Mucosa of descending colon (tissue), 3 donors: ENCODE measurements around the gene CACNB1. TPM values are rescaled to one million over a fixed set of nuclear protein-coding genes. Genes with fewer than 3 reads are reported as not detected.

Experiments used
- ATAC-seq: fragments of 200-7000 bp; cut with Tn5 transposase; one replicate; pipeline ENCODE4 v1.9.1; 2020; ENCODE audit warnings: mild to moderate bottlenecking, moderate library complexity
- DNase-seq, 3 donors: peaks; one replicate each; pipeline ENCODE4 v3.0.0-alpha.2; 2020
- H3K36me3 ChIP-seq: fragments of 200-600 bp; one replicate; pipeline ENCODE4 v1.8.0; 2021; ENCODE audit warnings: low read depth, mild to moderate bottlenecking
- H3K4me1 ChIP-seq: fragments of 200-600 bp; one replicate; pipeline ENCODE4 v1.8.0; 2021; ENCODE audit warnings: low read depth, mild to moderate bottlenecking
- H3K4me3 ChIP-seq: fragments of 200-600 bp; one replicate; pipeline ENCODE4 v1.8.0; 2021; ENCODE audit warnings: mild to moderate bottlenecking
- H3K9me3 ChIP-seq: fragments of 200-600 bp; one replicate; pipeline ENCODE4 v1.8.0; 2021; ENCODE audit warnings: mild to moderate bottlenecking
- intact Hi-C, 2 donors: fragments of 100-400 bp; cut with DNase I in 1 of 2; cut with micrococcal nuclease in 1 of 2; formaldehyde crosslinking; loops; one replicate each; pipeline versions ENCODE4 v1.11.0 to v1.11.1; 2022; cut with DNase I, micrococcal nuclease
- total RNA-seq, 3 donors: library from RNA; stranded (reverse); fragmentation: NEBNext Ultra II Directional in 2 of 3; extraction: Animal tissue kit (Norgen Biotek cat#: 25700) in 2 of 3; gene quantifications; one replicate each; pipeline versions ENCODE4 v1.2.1 to v1.2.4, GENCODE V29; 2021 to 2023
- TF ChIP-seq, protein P1 (sequence below): fragments of 200-600 bp; IDR thresholded peaks from one replicate; pipeline ENCODE4 v1.8.0; 2022; ENCODE audit warnings: antibody characterized with exemption, mild to moderate bottlenecking
- donor health status: DM: no; HTN: no; CAD: no; lungs with moderate emphysema.
- donor health status: DM: no; HTN: no; CAD: no.
- donor health status: DM: no; HTN: yes; CAD: no.

The CACNB1 gene
- total RNA-seq, 3 donors from 2014 or later: 16.8 to 24.3 (median 20.1) TPM

DNA sequence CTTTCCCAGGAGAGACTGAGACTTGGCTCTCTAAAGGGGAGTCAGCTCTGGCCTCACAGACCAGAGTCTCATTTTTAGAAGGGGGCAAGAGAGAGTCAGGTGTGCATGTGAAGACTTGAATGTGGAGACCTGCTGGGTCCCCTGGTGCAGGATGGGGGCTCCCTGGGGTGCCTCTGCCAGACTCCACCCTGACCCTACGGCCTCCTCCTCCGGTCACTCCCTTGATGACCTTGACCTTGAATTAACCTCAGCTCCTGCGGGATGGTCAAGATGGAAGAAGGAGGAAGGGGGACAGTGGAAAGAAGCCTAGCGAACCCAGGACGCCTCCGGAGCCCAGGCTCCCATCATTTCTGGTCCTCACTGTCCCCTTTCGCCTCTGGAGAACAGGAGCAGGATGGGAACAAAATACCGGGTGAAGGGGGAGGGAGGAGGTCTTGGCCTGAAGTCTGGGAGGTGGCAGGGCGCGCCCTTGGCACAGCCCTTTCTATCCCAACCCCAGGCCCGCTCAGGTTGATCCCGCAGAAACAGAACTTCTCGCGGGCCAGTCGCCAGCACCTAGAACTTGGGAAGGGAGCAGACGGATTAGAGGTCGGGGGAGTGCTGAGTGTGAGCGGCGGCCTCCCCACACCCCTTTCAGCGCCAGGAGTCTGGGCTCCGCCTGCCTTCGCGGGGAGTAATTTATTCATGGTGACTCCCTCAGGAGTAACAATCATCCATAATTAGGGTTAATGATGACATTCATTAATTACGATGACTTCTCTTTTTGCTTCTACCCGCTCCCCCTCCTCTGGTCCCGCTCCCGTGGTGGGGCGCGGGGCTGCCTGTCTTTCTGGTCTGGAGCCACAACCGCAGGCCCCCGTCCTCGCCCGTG lies 26.7 kb upstream of the CACNB1 start:
- ATAC-seq (no peak), DNase-seq (peak in 1 of 3 donors; percentile 27)
- TF ChIP-seq, protein P1, sequence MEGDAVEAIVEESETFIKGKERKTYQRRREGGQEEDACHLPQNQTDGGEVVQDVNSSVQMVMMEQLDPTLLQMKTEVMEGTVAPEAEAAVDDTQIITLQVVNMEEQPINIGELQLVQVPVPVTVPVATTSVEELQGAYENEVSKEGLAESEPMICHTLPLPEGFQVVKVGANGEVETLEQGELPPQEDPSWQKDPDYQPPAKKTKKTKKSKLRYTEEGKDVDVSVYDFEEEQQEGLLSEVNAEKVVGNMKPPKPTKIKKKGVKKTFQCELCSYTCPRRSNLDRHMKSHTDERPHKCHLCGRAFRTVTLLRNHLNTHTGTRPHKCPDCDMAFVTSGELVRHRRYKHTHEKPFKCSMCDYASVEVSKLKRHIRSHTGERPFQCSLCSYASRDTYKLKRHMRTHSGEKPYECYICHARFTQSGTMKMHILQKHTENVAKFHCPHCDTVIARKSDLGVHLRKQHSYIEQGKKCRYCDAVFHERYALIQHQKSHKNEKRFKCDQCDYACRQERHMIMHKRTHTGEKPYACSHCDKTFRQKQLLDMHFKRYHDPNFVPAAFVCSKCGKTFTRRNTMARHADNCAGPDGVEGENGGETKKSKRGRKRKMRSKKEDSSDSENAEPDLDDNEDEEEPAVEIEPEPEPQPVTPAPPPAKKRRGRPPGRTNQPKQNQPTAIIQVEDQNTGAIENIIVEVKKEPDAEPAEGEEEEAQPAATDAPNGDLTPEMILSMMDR: no peak
- Histone ChIP-seq H3K9me3 (no peaks in the 10 kb centered on the region), H3K4me3 (no peak overlapping the region), H3K4me1 (peaks cover 7% of the 10 kb centered on the region), H3K36me3 (no peaks in the 10 kb centered on the region)
- intact Hi-C loops: no loop called here

DNA sequence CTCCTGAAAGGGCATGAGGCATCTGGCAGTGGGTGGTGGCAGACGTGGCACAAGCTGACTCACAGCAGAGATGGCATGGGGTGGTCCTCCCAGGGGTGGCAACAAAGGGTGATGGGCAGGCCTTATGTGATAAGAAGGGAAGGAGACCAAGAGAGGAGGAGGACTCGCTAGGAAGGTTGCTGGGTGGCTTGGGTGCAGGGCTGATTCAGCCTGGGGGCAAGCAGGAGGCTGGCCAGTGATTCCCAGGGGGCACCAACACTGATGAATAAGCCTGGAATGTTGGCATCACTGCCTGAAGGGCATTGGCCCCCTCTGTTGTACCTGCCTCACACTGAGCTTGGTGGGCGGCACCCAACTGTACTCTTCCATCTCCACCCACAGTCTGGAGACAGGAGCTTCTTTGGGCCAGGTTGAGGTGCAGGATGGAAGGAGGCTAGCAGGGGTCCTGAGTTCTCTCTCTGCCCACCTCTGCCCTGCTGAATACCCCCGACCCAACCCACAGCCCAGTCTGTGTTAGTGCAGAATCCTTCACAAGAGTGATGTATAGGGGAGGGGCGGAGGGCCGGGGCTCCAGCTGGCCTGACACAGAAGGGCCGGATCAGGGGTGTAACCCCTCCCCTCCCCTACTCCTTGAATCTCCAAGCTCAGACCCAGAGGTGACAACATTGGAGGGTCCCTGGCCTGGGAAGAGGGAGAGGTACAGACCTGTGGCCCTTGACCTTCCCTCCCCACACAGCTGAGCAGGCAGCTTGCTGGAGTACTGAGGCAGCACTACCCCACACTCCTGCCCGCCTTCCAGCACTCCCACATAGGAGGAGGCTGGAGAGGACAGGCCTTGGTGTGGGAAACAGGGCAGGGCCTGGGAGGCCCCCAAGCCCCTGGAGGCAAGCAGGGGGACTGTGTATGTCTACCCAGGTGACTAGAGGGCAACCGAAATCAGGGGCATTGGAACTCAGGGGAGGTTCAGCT lies 25.7 kb upstream of the CACNB1 start:
- Histone ChIP-seq H3K36me3 (no peaks in the 10 kb centered on the region), H3K4me3 (no peak overlapping the region), H3K9me3 (no peaks in the 10 kb centered on the region), H3K4me1 (peaks cover 7% of the 10 kb centered on the region)
- intact Hi-C loops: no loop called here
- ATAC-seq (no peak), DNase-seq (peak in 1 of 3 donors; percentile 25)
- TF ChIP-seq, protein P1: no peak

DNA sequence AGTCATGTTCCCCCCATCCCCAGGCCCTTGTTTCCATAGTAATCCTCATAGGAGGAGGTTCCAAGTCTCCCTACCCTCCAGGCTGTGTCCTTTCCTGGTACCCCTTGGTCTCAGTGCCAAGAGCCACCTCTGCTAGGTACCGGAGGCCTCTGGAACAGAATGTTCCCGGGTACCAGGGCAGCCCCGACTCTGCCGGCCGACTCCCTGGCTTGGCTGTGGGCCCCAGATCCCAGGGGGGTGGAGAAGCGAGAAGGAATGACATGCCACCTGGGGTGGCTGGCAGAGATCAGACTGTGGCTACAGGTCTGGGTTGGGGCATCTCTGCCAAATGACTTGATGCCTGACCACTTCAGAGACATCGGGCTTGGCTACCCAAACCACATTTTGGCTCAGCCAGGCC lies 24.7 kb upstream of the CACNB1 start:
- peak in 1 of 3 donors; percentile 38 for DNase-seq
- TF ChIP-seq, protein P1: no peak
- H3K9me3 ChIP-seq: no peaks in the 10 kb centered on the region
- peaks cover 7% of the 10 kb centered on the region for H3K4me1 ChIP-seq
- no peak overlapping the region for H3K4me3 ChIP-seq
- no peak for ATAC-seq
- intact Hi-C loops: no loop called here
- H3K36me3 ChIP-seq: no peaks in the 10 kb centered on the region

GRCh38 chr17:39221572-39221971 lies 24.1 kb upstream of the CACNB1 start:
- TF ChIP-seq, protein P1: no peak
- DNase-seq: no peak
- no peak overlapping the region for H3K4me3 ChIP-seq
- no peak for ATAC-seq
- H3K4me1 ChIP-seq: peaks cover 7% of the 10 kb centered on the region
- H3K36me3 ChIP-seq: no peaks in the 10 kb centered on the region
- intact Hi-C loops: no loop called here
- H3K9me3 ChIP-seq: no peaks in the 10 kb centered on the region

DNA sequence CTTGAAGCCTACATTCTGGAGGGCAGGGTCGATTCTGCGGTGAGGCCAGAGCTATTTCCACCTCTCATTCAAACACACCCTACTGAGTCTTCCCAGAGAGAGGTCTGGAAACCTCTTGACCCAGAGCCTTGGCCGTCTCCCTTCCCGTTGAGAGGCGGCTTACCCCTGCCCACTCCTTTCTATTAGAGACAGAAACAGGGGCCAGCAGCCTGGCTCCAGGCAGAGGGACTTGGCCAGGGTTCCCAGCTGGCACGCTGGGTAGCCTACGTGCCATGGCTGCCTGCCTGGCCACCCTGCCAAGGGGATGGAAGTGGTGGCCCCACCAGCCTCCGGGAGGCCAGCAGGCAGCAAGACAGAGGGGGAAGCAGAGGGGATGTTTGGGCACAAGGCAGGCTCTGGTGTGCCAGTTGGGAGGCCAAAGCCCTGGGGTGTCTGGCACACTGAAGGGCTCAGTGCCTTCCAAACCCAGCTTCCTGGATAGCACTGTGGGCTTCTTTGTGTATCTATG lies 22.2 kb upstream of the CACNB1 start:
- intact Hi-C loops: no loop called here
- ATAC-seq (no peak), DNase-seq (peak in 1 of 3 donors; percentile 21)
- Histone ChIP-seq H3K36me3 (no peaks in the 10 kb centered on the region), H3K4me1 (no peaks in the 10 kb centered on the region), H3K4me3 (no peak overlapping the region), H3K9me3 (no peaks in the 10 kb centered on the region)
- TF ChIP-seq, protein P1: no peak
